Endothelial cell of umbilical vein (primary cell): ENCODE data around the gene S100A13. TPM values are rescaled to one million over a fixed set of nuclear protein-coding genes. Genes with fewer than 3 reads are reported as not detected.

Source experiments
- BruUV-seq: library from RNA; stranded (reverse); fragments of 400-500 nt; replicated peaks from 2 replicates; lab custom pipeline; 2021; lab: Mats Ljungman, UMichigan
- CTCF ChIA-PET: fragments of 300-600, 350-600 bp; sonication (Branson Sonifier 250); formaldehyde crosslinking; loops from one replicate; lab custom pipeline; 2021; ENCODE audit warnings: antibody characterized with exemption, inconsistent platforms; lab: Charles Lee
- POLR2A ChIA-PET: fragments of 300-600, 350-600 bp; sonication (Branson Sonifier 250); formaldehyde crosslinking; loops from one replicate; lab custom pipeline; 2021; ENCODE audit warnings: antibody characterized with exemption, inconsistent platforms; lab: Charles Lee
- DNase-seq: peaks from one replicate; pipeline ENCODE4 v3.0.0-alpha.2; 2011; ENCODE audit warnings: low read depth, low spot score
- FAIRE-seq: peaks from 2 replicates; lab custom pipeline; 2011; peaks lifted over from hg19 to GRCh38; lab: Jason Lieb, UNC
- H2AFZ ChIP-seq: 2 replicates; pipeline ENCODE4 v1.6.0; 2012; ENCODE audit warnings: low read depth, low read length, control low read depth, inconsistent platforms
- H3K27ac ChIP-seq: 2 replicates; pipeline ENCODE4 v1.5.1; 2011; ENCODE audit warnings: low read depth, mild to moderate bottlenecking, control low read depth, low read length, moderate library complexity; ENCODE audit not compliant: insufficient read depth
- H3K27me3 ChIP-seq, 2 experiments: 2 replicates each; pipeline versions ENCODE4 v1.6.0 to v1.6.1; 2011; ENCODE audit warnings: low read length in 2 of 2, mixed read lengths in 1 of 2; ENCODE audit not compliant: control insufficient read depth in 2 of 2, insufficient read depth in 2 of 2
- H3K36me3 ChIP-seq, 2 experiments: 2 replicates in 1 of 2; 3 replicates in 1 of 2; pipeline ENCODE4 v1.5.1; 2011; ENCODE audit warnings: low read length in 2 of 2, mild to moderate bottlenecking in 1 of 2, moderate library complexity in 1 of 2; ENCODE audit not compliant: control insufficient read depth in 2 of 2, insufficient read depth in 2 of 2; ENCODE audit errors: extremely low read depth in 1 of 2
- H3K4me1 ChIP-seq: 3 replicates; pipeline ENCODE4 v1.5.1; 2011; ENCODE audit warnings: mild to moderate bottlenecking, low read length; ENCODE audit not compliant: control insufficient read depth, insufficient read depth; ENCODE audit errors: extremely low read depth
- H3K4me2 ChIP-seq: 2 replicates; pipeline ENCODE4 v1.6.1; 2011; ENCODE audit warnings: low read length, control low read depth, mixed read lengths; ENCODE audit not compliant: insufficient read depth
- H3K4me3 ChIP-seq, 3 experiments: fragments of 200-600 bp in 1 of 3; sonication (generic), shearing (Covaris generic) in 1 of 3; replicated peaks in 1 of 3; 2 replicates each; pipeline ENCODE4 v1.5.1; 2011 to 2016; ENCODE audit warnings: control low read depth in 3 of 3, low read length in 3 of 3, mild to moderate bottlenecking in 2 of 3, inconsistent platforms in 1 of 3, low read depth in 1 of 3, moderate library complexity in 1 of 3; ENCODE audit not compliant: insufficient read depth in 1 of 3
- H3K79me2 ChIP-seq: 2 replicates; pipeline ENCODE4 v1.6.0; 2012; ENCODE audit warnings: low read length, inconsistent platforms; ENCODE audit not compliant: control insufficient read depth, insufficient read depth
- H3K9ac ChIP-seq: replicated peaks from 2 replicates; pipeline ENCODE3; 2011; ENCODE audit warnings: low read length, control low read depth; ENCODE audit not compliant: insufficient read depth; ENCODE audit errors: extremely low read depth
- H3K9me1 ChIP-seq: replicated peaks from 3 replicates; pipeline ENCODE4 v1.6.0; 2011; ENCODE audit warnings: mild to moderate bottlenecking, low read length; ENCODE audit not compliant: control insufficient read depth, insufficient read depth; ENCODE audit errors: extremely low read depth
- H3K9me3 ChIP-seq: replicated peaks from 2 replicates; pipeline ENCODE4 v1.5.1; 2012; ENCODE audit warnings: low read length, inconsistent platforms; ENCODE audit not compliant: control insufficient read depth, insufficient read depth
- H4K20me1 ChIP-seq: replicated peaks from 2 replicates; pipeline ENCODE3; 2011; ENCODE audit warnings: mild to moderate bottlenecking, low read length; ENCODE audit not compliant: control insufficient read depth, insufficient read depth; ENCODE audit errors: extremely low read depth
- EZH2 ChIP-seq: IDR thresholded peaks from 2 replicates; pipeline ENCODE4 v1.6.1; 2012; ENCODE audit warnings: borderline replicate concordance, low read depth, mild to moderate bottlenecking, moderate library complexity, low read length, inconsistent platforms; ENCODE audit not compliant: severe bottlenecking
- FOS ChIP-seq: IDR thresholded peaks from 2 replicates; pipeline ENCODE4 v1.6.1; 2011; ENCODE audit warnings: mild to moderate bottlenecking, low read length, moderate library complexity, borderline replicate concordance; ENCODE audit not compliant: insufficient read depth
- GATA2 ChIP-seq: IDR thresholded peaks from 2 replicates; pipeline ENCODE4 v1.7.0; 2011; ENCODE audit warnings: low read depth, mild to moderate bottlenecking, moderate library complexity, mixed read lengths, low read length; ENCODE audit not compliant: insufficient read length, insufficient read depth
- JUN ChIP-seq: IDR thresholded peaks from 2 replicates; pipeline ENCODE4 v1.6.1; 2011; ENCODE audit warnings: borderline replicate concordance, low read depth; ENCODE audit not compliant: insufficient read length, insufficient read depth
- MYC ChIP-seq: IDR thresholded peaks from one replicate; pipeline ENCODE4 v1.6.1; 2011; ENCODE audit warnings: mild to moderate bottlenecking, low read depth, low read length
- POLR2A ChIP-seq: IDR thresholded peaks from 2 replicates; pipeline ENCODE4 v1.6.1; 2012; ENCODE audit warnings: low read depth, mild to moderate bottlenecking, control low read depth, low read length
- POLR2AphosphoS5 ChIP-seq: IDR thresholded peaks from 2 replicates; pipeline ENCODE4 v1.6.1; 2012; ENCODE audit warnings: low read depth, mild to moderate bottlenecking, control low read depth, low read length, moderate library complexity; ENCODE audit not compliant: insufficient read depth
- dilution Hi-C: fragments of 300-500 bp; cut with MboI; formaldehyde crosslinking; loops from one replicate; pipeline ENCODE4 v1.15.0; 2019; ENCODE audit warnings: low sequenced_read_pairs; ENCODE audit not compliant: extremely low pct_ligation_motif_present
- intact Hi-C: fragments of 100-400 bp; cut with micrococcal nuclease; formaldehyde crosslinking; loops from one replicate; pipeline ENCODE4 v1.10.0; 2022
- polyA plus RNA-seq, 4 experiments: library from polyadenylated mRNA; depleted of rRNA in 3 of 4; stranded (reverse) in 3 of 4; unstranded in 1 of 4; fragments of >200 nt; gene quantifications; 2 replicates each; pipeline versions ENCODE4 v1.2.1 to v1.2.3, GENCODE V29; 2011 to 2012; ENCODE audit warnings: missing spikeins in 1 of 4
- total RNA-seq: library from RNA; stranded (reverse); gene quantifications from 2 replicates; pipeline ENCODE4 v1.2.3, GENCODE V29; 2021
- TF ChIP-seq, protein P1 (sequence below), 2 donors: IDR thresholded peaks; 1 replicate in 1 of 2; 2 replicates in 1 of 2; pipeline ENCODE4 v1.5.1; 2011; ENCODE audit warnings: low read length in 2 of 2, mild to moderate bottlenecking in 2 of 2, moderate library complexity in 2 of 2, control low read depth in 1 of 2, inconsistent platforms in 1 of 2, low read depth in 1 of 2; ENCODE audit not compliant: insufficient read depth in 1 of 2; ENCODE audit errors: extremely low read depth in 1 of 2
- TF ChIP-seq, protein P2 (sequence below): IDR thresholded peaks from 2 replicates; pipeline ENCODE4 v1.6.1; 2011; ENCODE audit not compliant: insufficient read depth, insufficient read length

Gene S100A13
- total and polyA plus RNA-seq, 2 donors (not counting 3 experiments of a cell fraction or from before 2014, with no cell fraction given): 155 to 360 TPM

DNA sequence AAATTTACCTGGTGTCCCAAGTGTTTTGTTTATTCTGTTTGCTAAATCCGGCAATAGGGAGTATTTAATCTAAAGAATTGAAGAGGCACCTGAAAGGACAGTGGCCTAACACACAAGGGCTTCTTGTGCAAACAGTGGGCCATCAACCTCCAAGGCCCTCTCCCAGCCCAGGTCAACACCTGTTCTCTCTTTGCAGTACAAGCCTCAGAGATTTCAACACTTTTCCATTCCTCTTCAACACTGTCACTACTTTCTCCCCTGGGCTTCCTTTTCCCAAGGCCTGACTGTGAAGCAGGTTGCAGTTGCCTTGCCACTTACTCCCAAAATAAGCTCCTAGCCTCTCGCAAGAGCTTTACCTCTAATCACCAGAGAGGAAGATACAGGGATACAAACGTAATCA lies 28.0 kb upstream of the S100A13 start:
- DNase-seq: no peak
- Histone ChIP-seq H4K20me1 (no peaks in the 10 kb centered on the region), H3K79me2 (peaks cover 13% of the 10 kb centered on the region), H3K36me3 (no peaks in the 10 kb centered on the region), H3K27ac (no peak overlapping the region), H3K9me3 (no peaks in the 10 kb centered on the region), H3K4me1 (peaks cover 15% of the 10 kb centered on the region), H3K9me1 (no peaks in the 10 kb centered on the region), H3K4me2 (no peak overlapping the region), H3K4me3 (no peak overlapping the region), H2AFZ (no peak overlapping the region), H3K27me3 (no peaks in the 10 kb centered on the region), H3K9ac (no peak overlapping the region)
- POLR2A ChIA-PET: interaction anchor here (0.6 kb wide), 1 partner anchor 51 kb away, joined by 3 read pairs; no protein-coding TSS in a partner anchor
- no peak for TF ChIP-seq MYC
- no peak for TF ChIP-seq FOS
- TF ChIP-seq, protein P1, sequence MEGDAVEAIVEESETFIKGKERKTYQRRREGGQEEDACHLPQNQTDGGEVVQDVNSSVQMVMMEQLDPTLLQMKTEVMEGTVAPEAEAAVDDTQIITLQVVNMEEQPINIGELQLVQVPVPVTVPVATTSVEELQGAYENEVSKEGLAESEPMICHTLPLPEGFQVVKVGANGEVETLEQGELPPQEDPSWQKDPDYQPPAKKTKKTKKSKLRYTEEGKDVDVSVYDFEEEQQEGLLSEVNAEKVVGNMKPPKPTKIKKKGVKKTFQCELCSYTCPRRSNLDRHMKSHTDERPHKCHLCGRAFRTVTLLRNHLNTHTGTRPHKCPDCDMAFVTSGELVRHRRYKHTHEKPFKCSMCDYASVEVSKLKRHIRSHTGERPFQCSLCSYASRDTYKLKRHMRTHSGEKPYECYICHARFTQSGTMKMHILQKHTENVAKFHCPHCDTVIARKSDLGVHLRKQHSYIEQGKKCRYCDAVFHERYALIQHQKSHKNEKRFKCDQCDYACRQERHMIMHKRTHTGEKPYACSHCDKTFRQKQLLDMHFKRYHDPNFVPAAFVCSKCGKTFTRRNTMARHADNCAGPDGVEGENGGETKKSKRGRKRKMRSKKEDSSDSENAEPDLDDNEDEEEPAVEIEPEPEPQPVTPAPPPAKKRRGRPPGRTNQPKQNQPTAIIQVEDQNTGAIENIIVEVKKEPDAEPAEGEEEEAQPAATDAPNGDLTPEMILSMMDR (IDR thresholded peaks at IDR 0.05; ENCODE audit: extremely low read depth in 1 of 2, insufficient read depth in 1 of 2, low read depth in 1 of 2, low read length in 2 of 2): no peak
- no peak for TF ChIP-seq EZH2
- TF ChIP-seq POLR2A: no peak
- no peak for TF ChIP-seq GATA2
- TF ChIP-seq, protein P2, sequence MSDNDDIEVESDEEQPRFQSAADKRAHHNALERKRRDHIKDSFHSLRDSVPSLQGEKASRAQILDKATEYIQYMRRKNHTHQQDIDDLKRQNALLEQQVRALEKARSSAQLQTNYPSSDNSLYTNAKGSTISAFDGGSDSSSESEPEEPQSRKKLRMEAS: no peak
- TF ChIP-seq JUN: no peak
- TF ChIP-seq POLR2AphosphoS5: no peak
- dilution Hi-C loops: no loop called here
- FAIRE-seq: no peak
- intact Hi-C loops: no loop called here
- CTCF ChIA-PET: interaction anchor here (1.2 kb wide), 1 partner anchor 83 kb away, joined by 3 read pairs; no protein-coding TSS in a partner anchor
- BruUV-seq: no TSS peak
